Suprapubic skin (tissue), 4 donors: ENCODE data around the gene ZBTB46.

Source experiments
- CTCF ChIP-seq, 2 donors: fragments of 200-600 bp in 1 of 2; fragments of 450-650 bp in 1 of 2; sonication (generic) in 1 of 2; IDR thresholded peaks; one replicate each; pipeline ENCODE4 v1.5.1; 2016 to 2019; ENCODE audit warnings: antibody characterized with exemption in 2 of 2, mild to moderate bottlenecking in 1 of 2, moderate library complexity in 1 of 2
- EP300 ChIP-seq: sonication (generic); formaldehyde crosslinking; IDR thresholded peaks from one replicate; pipeline ENCODE4 v1.6.1; 2017; ENCODE audit warnings: antibody characterized with exemption
- POLR2A ChIP-seq, 2 donors: fragments of 450-650 bp; IDR thresholded peaks; one replicate each; pipeline ENCODE4 v1.6.1; 2017; ENCODE audit warnings: antibody characterized with exemption in 2 of 2, mild to moderate bottlenecking in 2 of 2, moderate library complexity in 2 of 2
- POLR2AphosphoS5 ChIP-seq, 3 donors: sonication (generic); formaldehyde crosslinking; IDR thresholded peaks; one replicate each; pipeline ENCODE4 v1.6.1; 2017; ENCODE audit warnings: antibody characterized with exemption in 3 of 3

- no peak for TF ChIP-seq CTCF (IDR thresholded peaks at IDR 0.05)
- TF ChIP-seq POLR2A (IDR thresholded peaks at IDR 0.05), result no peak
- no peak for TF ChIP-seq POLR2AphosphoS5 (IDR thresholded peaks at IDR 0.05)
- TF ChIP-seq EP300, result no peak
Observed at GRCh38 chr20:63751471-63752271, 79.4 kb downstream of the ZBTB46 start.
